SW 1271 (cell line): Measurements from ENCODE around the gene HUNK.
A peak's percentile ranks its signal among the peaks of the same experiment; 100 is the strongest.
"Not testable (repeated sequence)": the region's sequence is repeated elsewhere in the genome, so short reads cannot be mapped to it uniquely, and the experiment has no call there.

Experiments used
- DNase-seq, 2 experiments: peaks; one replicate each; lab custom pipeline; 2025; lab: John Stamatoyannopoulos, UW

HUNK gene

DNA sequence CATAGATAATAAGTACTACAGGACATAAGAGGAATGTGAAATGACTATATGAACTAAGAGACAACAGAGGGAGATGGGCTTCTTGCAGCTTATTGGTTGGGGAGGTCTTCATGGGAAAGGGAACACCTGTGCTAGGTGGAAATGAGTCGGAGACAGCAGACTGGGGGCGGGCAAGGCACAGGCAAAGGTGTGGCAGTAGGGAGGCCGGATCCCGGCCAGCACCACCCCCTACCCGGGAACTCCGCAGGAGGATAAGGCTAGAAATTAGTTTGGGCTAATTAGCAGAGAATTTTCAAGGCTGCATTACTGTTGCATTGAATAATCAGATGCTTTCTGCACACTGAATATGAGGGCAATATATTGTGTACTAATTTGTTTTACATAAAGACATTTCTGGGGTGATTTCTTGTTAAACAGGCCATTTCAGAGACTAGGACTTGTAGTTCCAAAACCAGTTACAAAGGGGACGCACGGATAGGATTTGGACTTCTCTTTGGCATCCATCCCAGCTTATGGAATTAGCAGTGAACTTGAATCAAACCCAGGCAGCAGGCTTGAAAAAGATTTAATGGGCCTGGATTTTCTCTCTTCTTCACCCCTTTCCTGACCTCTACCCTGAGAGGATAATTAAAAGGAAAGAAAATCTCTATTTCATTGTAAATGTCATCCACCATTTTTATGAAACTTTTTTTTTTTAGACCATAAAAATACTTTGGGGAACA lies 2.2 kb upstream of the HUNK start:
- no peak for DNase-seq

GRCh38 chr21:31871371-31871770 lies 1.4 kb upstream of the HUNK start:
- not testable (repeated sequence) for DNase-seq

DNA sequence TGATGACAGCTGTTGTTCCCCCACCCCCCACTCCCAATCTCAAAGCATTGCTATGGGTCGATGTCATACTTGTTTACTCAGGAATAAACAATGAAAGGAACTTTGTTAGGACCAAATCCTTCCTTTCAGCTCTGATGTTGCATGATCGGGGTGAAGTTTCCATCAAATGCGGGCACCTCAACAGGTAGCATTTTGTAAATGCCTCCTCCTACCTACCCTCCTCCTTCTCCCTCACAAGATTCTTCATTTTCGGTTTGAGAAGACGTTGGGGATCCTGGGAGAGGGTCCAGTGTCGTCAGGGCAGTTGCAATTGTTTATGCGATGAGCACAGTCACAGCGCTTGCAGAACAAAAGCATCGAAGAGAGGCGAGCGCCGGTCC lies 758 bp upstream of the HUNK start:
- no peak for DNase-seq

DNA sequence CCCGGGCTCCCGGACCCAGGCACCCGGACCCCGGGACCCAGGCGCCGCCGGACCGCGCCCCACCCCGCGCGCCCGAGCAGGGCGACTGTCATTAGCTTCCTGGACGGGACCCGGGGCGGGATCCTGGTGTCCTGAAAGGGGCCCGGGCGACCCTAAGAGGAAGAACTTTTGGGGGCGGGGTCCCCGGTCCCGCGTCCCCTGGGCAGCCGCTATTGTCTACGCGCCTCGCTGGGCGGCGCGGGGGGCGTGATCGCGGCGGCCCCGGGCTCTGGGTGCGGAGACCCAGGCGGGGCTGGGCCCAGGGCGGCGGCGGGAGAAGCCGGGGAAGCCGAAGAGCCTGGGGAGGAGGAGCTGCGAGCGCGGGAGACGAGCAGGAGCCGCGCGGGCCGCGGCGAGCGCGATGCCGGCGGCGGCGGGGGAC lies 465 bp downstream of the HUNK start:
- DNase-seq = no peak

DNA sequence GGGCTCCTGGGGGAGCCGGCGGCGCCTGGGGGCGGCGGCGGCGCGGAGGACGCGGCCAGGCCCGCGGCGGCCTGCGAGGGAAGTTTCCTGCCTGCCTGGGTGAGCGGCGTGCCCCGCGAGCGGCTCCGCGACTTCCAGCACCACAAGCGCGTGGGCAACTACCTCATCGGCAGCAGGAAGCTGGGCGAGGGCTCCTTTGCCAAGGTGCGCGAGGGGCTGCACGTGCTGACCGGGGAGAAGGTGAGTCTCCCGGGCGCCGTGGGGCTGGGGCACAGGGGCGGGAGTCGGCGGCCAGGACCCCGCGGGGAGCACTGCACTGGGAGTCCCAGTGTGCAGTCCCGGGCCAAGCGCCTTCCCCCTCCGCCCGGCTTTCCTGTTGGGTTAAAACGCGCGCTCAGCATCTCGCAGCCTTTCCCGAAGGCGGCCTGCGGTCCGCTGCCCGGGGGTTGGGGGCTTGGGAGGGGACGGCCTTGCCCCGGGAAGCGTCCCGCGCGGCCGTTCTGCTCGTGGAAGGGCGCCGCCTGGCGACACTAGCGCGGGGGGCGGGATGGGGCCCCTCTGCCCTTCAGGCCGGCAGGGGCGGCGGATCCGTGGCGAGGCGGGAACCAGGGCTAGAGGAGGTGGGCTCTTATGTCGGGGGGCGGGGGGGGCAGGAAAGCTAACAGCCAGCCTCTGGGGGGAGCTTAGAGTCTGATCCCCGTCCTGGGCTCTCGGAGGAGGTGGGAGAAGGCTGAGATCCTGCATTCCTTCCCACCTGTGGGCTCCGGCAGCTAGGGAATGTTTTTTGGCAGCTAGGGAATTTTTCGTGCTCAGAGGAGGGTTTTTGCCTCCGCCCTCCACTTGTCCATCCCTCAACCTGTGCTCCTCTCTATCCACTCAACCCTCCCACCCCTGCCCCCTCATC lies 1.1 kb downstream of the HUNK start:
- DNase-seq = peak; percentile 1 to 15

DNA sequence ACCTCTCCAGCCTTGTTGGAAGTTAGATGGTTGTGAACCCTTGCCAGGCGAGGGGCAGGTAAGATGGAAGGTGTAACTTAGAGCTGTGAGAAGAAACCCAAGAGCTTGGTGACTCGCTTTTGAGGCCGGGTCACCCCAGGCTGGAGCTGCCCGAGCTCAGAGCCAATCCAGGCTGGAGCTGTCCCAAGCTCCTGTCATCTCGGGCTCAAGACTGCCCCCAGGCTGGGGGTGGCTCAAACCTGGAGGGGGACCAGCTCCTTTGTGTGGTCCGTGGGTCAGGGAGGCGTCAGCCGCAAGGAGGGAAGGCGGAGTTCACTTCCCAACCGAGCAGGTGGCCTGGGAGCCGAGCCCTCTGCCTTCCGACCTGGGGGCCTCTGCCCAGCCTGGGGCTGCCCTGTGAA lies 2.0 kb downstream of the HUNK start:
- no peak for DNase-seq

DNA sequence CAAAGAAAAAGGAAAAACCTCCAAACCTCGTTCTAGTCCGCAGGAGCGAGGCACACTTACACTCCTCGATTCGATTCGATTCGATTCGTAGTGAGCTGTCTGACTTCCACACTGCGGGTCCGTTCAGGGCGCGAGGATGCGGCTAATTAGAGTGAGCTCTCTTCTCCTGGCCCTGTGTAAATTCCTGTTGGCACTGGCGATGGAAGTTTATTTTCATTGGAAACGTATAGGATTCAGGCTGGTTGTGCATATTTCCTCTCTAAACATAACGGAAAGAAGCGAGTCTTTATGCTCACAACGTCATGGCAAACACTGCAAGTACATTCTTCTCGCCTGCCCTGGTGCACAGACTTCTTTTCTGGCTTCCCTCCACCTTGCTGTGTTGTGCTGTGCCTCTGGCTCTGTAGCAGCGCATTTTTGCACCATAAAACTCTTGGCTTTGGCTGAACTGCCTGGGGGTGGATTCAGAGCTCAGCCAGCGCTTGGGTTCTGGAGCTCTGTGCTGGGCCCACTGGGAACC lies 2.7 kb downstream of the HUNK start:
- no peak for DNase-seq

DNA sequence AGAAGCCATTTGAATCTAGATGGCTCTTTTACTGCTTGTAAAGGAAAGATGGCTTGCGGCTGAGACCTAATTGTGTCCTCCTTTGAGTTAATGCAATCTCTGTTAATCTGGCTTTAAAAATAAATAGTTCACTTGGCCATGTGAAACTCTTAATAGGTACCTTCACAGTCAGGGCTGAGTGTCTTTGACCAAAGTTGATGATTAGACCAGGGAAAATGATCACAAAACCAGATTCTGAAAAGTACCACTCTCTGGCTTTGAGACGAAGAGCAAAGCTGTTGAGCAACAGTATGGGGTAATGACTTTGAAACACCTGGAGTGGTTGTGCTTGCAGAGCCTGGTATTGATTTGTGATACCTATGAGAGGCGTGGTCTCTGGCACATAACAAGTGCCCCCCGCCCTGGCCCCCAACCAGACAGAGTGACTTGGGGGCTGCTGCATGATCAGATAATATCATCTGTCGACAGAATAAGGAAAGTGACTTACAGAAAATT lies 4.7 kb downstream of the HUNK start:
- no peak for DNase-seq

- no peak for DNase-seq
Observed at GRCh38 chr21:31878831-31879230, 6.0 kb downstream of the HUNK start.

DNA sequence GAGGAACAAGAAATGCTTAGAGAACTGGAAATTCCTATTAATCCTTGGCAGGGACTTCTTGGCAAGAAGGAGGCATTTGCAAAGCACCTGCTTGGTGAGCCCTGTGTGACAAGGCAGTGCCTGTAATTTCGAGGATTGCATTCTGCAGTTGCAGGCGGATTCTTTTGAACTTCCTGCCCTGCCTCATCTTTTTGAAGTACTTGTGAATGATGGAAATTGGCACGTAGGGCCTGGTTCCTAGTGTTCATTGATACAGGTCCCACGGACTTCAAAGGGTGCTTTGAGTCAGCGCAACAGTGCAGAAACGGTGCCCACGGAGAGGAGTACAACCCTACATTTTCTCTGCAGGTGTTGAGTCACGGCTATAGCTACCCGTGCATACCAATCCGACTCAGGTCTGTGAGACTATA lies 6.4 kb downstream of the HUNK start:
- no peak for DNase-seq

GRCh38 chr21:31879911-31880310 lies 7.1 kb downstream of the HUNK start:
- DNase-seq = no peak

DNA sequence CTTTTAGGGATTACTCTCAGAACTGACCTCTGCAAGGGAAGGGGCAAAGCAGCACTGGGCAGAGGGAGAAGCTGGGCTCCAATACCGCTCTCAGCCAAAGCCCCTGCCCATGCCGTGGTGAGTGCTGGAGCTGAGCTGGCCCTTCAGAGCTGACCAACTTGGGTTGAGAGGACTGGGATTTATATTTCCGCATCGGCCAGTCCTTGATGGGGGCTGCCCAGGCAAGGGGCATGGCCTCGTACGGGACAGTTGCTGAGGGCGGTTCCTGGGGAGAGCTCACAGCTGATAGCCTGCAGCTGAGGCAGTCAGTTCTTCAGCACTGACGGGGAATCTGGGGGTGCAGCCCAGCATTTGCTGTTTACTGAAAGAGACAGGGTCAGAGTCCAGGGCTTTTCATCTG lies 8.0 kb downstream of the HUNK start:
- no peak for DNase-seq

DNA sequence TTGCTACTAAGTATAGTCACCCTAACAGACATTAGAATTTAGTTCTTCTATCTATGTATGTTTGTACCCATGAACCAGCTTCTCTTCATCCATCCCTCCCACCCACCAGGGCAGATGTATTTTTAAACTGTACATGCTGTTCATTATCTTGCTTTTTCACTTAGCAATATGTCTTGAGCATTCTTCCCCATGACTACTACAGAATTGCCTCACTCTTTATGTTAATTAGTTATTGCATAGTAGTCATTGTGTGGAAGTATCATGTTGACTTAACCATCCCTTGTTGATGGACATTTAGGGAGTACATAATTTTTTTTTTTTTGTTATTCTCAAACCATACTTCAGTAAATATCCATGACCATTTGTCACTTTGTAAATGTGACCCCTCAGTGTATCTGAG lies 9.9 kb downstream of the HUNK start:
- DNase-seq = no peak

GRCh38 chr21:31885146-31885545 lies 12.3 kb downstream of the HUNK start:
- DNase-seq = no peak

GRCh38 chr21:31886915-31887314 lies 14.1 kb downstream of the HUNK start:
- DNase-seq = no peak

GRCh38 chr21:31887391-31887841 lies 14.6 kb downstream of the HUNK start:
- DNase-seq = no peak

DNA sequence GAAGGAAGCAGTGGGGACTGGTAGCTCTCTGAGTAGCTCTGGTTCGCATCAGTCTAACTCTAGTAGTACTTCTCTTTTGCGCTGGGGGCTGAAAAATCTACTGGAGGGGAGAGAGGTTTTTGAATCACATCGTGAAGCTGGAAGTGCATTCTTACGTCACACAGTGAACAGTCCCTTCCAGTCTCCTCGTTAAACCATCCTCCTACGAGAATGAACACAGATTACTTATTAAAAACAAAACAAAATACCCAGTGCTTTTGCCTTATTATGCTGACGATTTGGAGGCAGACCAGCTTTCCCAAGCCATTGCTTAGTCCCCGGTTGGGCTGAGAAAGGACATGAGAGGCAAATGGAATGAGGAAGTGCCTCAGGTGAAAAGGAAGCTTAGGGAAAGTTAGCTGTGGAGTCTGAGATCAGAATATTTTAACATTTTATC lies 16.1 kb downstream of the HUNK start:
- no peak for DNase-seq

DNA sequence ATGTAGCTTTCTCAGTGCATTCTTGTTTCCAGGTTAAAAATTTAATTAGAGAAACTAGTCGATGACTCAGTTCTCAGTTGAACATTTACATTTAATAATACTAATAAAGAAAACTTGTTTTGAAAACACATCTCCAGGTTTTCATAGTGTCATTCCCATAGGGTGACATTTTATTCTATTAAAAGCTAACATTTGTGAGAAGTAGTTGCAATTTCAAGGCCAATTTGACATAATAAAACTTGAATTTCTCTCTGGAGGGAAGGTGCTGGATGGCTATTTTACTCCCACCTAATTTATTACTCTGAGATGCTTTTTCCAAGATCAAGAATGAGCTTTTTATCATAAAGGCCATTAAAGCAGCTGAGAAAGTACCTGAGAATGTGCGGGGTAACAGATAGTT lies 16.6 kb downstream of the HUNK start:
- DNase-seq = no peak

DNA sequence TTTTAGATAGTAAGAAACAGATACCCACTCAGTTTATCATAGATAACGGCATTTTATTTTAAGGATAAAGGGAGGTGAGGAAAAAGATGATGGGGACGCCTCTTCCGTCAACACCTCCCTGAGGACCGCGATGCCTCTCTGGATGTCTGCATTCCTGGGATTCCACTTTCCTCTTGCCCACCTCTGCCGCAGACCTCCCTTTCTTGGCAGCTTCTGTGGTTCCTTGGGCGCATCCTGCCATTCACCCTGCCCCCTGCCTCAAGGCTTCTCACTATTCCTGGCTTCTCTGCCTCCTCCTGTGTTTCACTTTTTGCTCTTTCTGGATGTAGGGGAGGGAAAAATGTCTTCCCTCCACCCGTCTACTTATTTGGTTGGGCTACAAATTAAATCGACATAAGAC lies 19.9 kb downstream of the HUNK start:
- DNase-seq = no peak

- DNase-seq = no peak
Observed at GRCh38 chr21:31893851-31894415, 21.1 kb downstream of the HUNK start.

- no peak for DNase-seq
Observed at GRCh38 chr21:31894457-31894856, 21.6 kb downstream of the HUNK start.

- DNase-seq = no peak
Observed at GRCh38 chr21:31895077-31895835, 22.4 kb downstream of the HUNK start.
